Transverse colon (tissue), 4 donors: ENCODE data around the gene SPRY2. TPM values are rescaled to one million over a fixed set of nuclear protein-coding genes. Genes with fewer than 3 reads are reported as not detected.
A peak's percentile ranks its signal among the peaks of the same experiment; 100 is the strongest.

Experiments used
- DNase-seq: peaks from one replicate; pipeline ENCODE4 v3.0.0-alpha.2; 2019
- H3K27ac ChIP-seq, 4 donors: fragments of 200-600 bp; sonication (generic); 2 replicates each; pipeline ENCODE4 v1.5.1; 2016 to 2018; ENCODE audit warnings: inconsistent platforms in 4 of 4
- H3K27me3 ChIP-seq: fragments of 200-600 bp; sonication (generic); 2 replicates; pipeline ENCODE4 v1.5.1; 2017; ENCODE audit warnings: inconsistent platforms
- H3K36me3 ChIP-seq, 4 donors: fragments of 200-600 bp; sonication (generic); 2 replicates each; pipeline ENCODE4 v1.5.1; 2017 to 2019; ENCODE audit warnings: inconsistent platforms in 4 of 4
- H3K4me1 ChIP-seq, 4 donors: fragments of 200-600 bp; sonication (generic); 2 replicates each; pipeline ENCODE4 v1.5.1; 2017 to 2020; ENCODE audit warnings: inconsistent platforms in 4 of 4
- H3K4me3 ChIP-seq, 4 donors: fragments of 200-600 bp; sonication (generic); 1 replicate in 1 of 4; 2 replicates in 3 of 4; pipeline versions ENCODE4 v1.5.1 to v1.6.1; 2017 to 2019; ENCODE audit warnings: inconsistent platforms in 4 of 4
- H3K9me3 ChIP-seq, 2 donors: fragments of 200-600 bp; sonication (generic); 2 replicates each; pipeline ENCODE4 v1.5.1; 2017 to 2019; ENCODE audit warnings: inconsistent platforms in 2 of 2
- EP300 ChIP-seq: sonication (generic); formaldehyde crosslinking; IDR thresholded peaks from one replicate; pipeline ENCODE4 v1.6.1; 2017; ENCODE audit warnings: antibody characterized with exemption, low read depth
- POLR2A ChIP-seq: fragments of 450-650 bp; IDR thresholded peaks from one replicate; pipeline ENCODE4 v1.6.1; 2016; ENCODE audit warnings: antibody characterized with exemption, mild to moderate bottlenecking, moderate library complexity
- POLR2AphosphoS5 ChIP-seq, 3 donors: sonication (generic); formaldehyde crosslinking; IDR thresholded peaks; one replicate each; pipeline ENCODE4 v1.6.1; 2016; ENCODE audit warnings: antibody characterized with exemption in 3 of 3
- WGBS, 2 donors: methylation state at CpG; one replicate each; pipeline ENCODE4 v1.1.5; 2018; ENCODE audit warnings: low coverage in 1 of 2; 5-methylcytosine and 5-hydroxymethylcytosine counted together
- in situ Hi-C, 4 donors: fragments of 200-750 bp; cut with MboI; loops; one replicate each; pipeline versions ENCODE4 v1.15.0 to v1.15.1; 2017; ENCODE audit warnings: low sequenced_read_pairs in 3 of 4, low pct_ligation_motif_present in 1 of 4, low pct_unique_long_range_greater_than_20kb in 1 of 4
- intact Hi-C: fragments of 100-400 bp; cut with DNase I; formaldehyde crosslinking; loops from one replicate; pipeline ENCODE4 v1.15.1; 2023; ENCODE audit warnings: low total_unique reads
- total RNA-seq, 4 donors: library from RNA; depleted of rRNA; stranded (reverse); fragments of >200 nt; gene quantifications; one replicate each; pipeline ENCODE4 v1.1.0, GENCODE V29; 2016
- TF ChIP-seq, protein P1 (sequence below), 5 experiments: fragments of 200-600 bp in 3 of 5; fragments of 450-650 bp in 2 of 5; sonication (generic) in 3 of 5; IDR thresholded peaks; 1 replicate in 2 of 5; 2 replicates in 3 of 5; pipeline ENCODE4 v1.5.1; 2016 to 2017; ENCODE audit warnings: antibody characterized with exemption in 5 of 5, inconsistent platforms in 3 of 5, mild to moderate bottlenecking in 2 of 5, moderate library complexity in 1 of 5

The SPRY2 gene
- total RNA-seq, 4 donors from 2014 or later, result 21.1 to 52.1 (median 36.6) TPM

DNA sequence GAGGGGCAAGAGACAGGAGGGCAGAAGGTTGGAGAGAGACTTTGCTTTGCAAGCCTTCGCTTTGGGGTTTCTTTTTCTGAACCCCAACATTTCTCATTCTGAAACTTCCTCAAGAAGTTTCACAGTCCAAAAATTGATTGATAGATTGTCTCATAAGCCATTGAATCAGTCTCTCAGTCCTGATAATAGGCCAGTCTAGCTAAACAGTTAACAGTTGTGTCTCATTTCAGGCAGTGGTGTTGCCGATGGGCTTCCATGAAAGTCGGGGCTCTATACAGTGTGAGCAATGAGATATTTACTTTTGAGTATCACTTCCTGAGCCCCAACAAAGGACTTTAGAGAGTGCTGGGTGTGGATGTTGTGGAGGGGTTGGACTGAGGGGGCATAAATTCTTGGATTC lies 26.5 kb upstream of the SPRY2 start:
- Histone ChIP-seq H3K4me3 (no peak overlapping the region), H3K27me3 (no peaks in the 10 kb centered on the region), H3K4me1 (peaks cover 0 to 13% (median 2%) of the 10 kb centered on the region in 4 donors), H3K27ac (no peak overlapping the region), H3K9me3 (no peaks in the 10 kb centered on the region), H3K36me3 (no peaks in the 10 kb centered on the region)
- intact Hi-C loops, result no loop called here
- DNase-seq, result no peak
- in situ Hi-C loops, result loop anchor here (10.0 to 25.0 kb wide), 3 partner anchors 580 to 693 kb away; no protein-coding TSS in a partner anchor
- WGBS, 2 donors, result 89 to 90% methylated on average over 2 to 3 of the region's 3 CpGs
- TF ChIP-seq EP300 (no peak), POLR2A (no peak)

DNA sequence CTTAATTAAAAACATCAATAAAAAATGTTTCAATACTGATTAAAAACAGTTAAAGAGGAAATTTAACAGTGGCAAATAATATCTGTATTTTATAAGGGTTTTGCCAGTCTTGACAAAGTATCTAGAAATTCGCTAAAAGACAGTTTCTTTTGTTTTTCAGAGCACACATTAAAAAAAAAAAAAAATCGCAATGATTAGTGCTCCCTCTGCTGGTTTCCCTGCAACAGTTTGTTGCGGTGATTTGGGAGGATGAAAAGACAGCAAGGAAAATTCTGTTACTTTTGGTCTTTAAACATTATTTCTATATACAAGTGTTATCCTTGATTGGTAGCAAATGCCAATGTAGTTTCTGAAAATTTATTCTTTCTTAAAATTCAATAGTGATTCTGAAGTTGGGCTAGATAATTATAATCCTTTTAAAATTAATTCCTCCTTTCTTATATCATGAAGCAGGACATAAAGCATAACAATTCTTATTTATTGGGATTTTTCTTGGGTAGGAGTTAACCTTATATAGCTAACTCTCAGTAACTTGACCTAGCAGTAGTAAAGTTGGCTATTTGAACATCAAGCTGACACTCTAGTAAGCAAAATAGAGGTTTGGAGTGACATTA lies 23.1 kb upstream of the SPRY2 start:
- Histone ChIP-seq H3K9me3 (no peaks in the 10 kb centered on the region), H3K27ac (no peak overlapping the region), H3K27me3 (no peaks in the 10 kb centered on the region), H3K36me3 (no peaks in the 10 kb centered on the region), H3K4me1 (peaks cover 0 to 29% (median 5%) of the 10 kb centered on the region in 4 donors), H3K4me3 (peak overlapping the region in 1 of 4 donors; percentile 30)
- TF ChIP-seq POLR2A, result no peak
- TF ChIP-seq, protein P1, sequence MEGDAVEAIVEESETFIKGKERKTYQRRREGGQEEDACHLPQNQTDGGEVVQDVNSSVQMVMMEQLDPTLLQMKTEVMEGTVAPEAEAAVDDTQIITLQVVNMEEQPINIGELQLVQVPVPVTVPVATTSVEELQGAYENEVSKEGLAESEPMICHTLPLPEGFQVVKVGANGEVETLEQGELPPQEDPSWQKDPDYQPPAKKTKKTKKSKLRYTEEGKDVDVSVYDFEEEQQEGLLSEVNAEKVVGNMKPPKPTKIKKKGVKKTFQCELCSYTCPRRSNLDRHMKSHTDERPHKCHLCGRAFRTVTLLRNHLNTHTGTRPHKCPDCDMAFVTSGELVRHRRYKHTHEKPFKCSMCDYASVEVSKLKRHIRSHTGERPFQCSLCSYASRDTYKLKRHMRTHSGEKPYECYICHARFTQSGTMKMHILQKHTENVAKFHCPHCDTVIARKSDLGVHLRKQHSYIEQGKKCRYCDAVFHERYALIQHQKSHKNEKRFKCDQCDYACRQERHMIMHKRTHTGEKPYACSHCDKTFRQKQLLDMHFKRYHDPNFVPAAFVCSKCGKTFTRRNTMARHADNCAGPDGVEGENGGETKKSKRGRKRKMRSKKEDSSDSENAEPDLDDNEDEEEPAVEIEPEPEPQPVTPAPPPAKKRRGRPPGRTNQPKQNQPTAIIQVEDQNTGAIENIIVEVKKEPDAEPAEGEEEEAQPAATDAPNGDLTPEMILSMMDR (IDR thresholded peaks at IDR 0.05), result peak; percentile 70 to 76 (median 74)
- intact Hi-C loops, result no loop called here
- DNase-seq, result no peak
- in situ Hi-C loops, result loop anchor here (10.0 to 25.0 kb wide), 3 partner anchors 577 to 689 kb away; no protein-coding TSS in a partner anchor
- 3 to 4% methylated on average over 3 of the region's 3 CpGs for WGBS, 2 donors

DNA sequence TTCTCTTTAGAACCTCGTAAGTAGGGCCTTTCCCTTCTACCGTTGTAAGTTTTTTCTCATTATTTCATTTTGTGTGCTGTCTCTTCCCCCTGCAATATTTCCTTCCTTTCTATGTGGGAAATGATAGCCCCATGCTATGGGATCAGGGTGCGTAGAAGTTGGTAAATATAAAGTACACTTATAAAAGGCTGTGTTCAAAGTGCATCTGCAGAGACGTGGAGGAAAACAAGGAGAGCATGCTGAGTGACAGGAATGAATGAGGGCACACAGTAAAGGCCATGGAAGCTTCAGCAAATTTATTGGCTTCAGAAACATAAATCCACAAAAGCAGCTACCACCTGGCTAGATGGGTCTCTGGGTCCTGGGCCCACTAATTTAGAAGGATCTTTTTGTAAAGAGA lies 21.6 kb upstream of the SPRY2 start:
- H3K4me3 ChIP-seq, result no peak overlapping the region
- no peak for DNase-seq
- in situ Hi-C loops, result loop anchor here (10.0 to 25.0 kb wide), 3 partner anchors 575 to 688 kb away; no protein-coding TSS in a partner anchor
- H3K9me3 ChIP-seq, result no peaks in the 10 kb centered on the region
- H3K27me3 ChIP-seq, result no peaks in the 10 kb centered on the region
- TF ChIP-seq EP300, result no peak
- TF ChIP-seq POLR2A, result no peak
- no peak for TF ChIP-seq POLR2AphosphoS5 (IDR thresholded peaks at IDR 0.05)
- TF ChIP-seq, protein P1 (IDR thresholded peaks at IDR 0.05), result no peak
- H3K27ac ChIP-seq, result peak overlapping the region; percentile 27 to 54 (median 38)
- intact Hi-C loops, result no loop called here
- 54 to 59% methylated on average over 4 of the region's 4 CpGs for WGBS, 2 donors
- H3K36me3 ChIP-seq, result no peaks in the 10 kb centered on the region
- peaks cover 0 to 29% (median 5%) of the 10 kb centered on the region in 4 donors for H3K4me1 ChIP-seq

DNA sequence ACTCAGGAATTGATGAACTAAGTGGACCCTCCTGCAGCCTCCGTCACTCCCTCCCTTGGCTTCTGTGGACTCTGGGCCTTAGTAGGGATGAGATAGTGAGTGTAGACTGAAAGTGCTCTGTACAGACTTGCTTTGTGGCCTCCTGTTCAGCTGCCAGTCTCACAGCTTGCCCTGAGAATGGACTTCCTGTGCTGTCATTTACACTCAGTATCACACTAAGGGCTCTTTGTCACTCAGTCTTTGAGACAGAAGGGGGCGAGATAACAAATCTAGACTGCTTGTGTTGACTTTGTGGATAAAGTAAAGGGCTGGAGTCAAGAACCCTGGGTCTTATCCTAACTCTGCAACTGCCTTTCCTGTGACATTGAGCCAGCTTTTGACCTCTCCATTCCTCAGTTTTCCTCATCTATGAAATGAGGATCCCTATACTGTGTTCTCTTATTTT lies 21.0 kb upstream of the SPRY2 start:
- in situ Hi-C loops, result loop anchor here (10.0 to 25.0 kb wide), 3 partner anchors 575 to 687 kb away; no protein-coding TSS in a partner anchor
- peaks cover 0 to 29% (median 5%) of the 10 kb centered on the region in 4 donors for H3K4me1 ChIP-seq
- 60 to 67% methylated on average over 1 to 2 of the region's 2 CpGs for WGBS, 2 donors
- no peak for TF ChIP-seq POLR2AphosphoS5 (IDR thresholded peaks at IDR 0.05)
- TF ChIP-seq EP300, result no peak
- TF ChIP-seq, protein P1 (IDR thresholded peaks at IDR 0.05), result no peak
- TF ChIP-seq POLR2A, result no peak
- H3K27ac ChIP-seq, result peak overlapping the region; percentile 27 to 54 (median 38)
- no peaks in the 10 kb centered on the region for H3K27me3 ChIP-seq
- no peaks in the 10 kb centered on the region for H3K36me3 ChIP-seq
- no peak for DNase-seq
- intact Hi-C loops, result no loop called here
- no peaks in the 10 kb centered on the region for H3K9me3 ChIP-seq
- H3K4me3 ChIP-seq, result no peak overlapping the region
